ENCODE measurements around the gene LOXHD1.

- TF ChIP-seq, protein P1, sequence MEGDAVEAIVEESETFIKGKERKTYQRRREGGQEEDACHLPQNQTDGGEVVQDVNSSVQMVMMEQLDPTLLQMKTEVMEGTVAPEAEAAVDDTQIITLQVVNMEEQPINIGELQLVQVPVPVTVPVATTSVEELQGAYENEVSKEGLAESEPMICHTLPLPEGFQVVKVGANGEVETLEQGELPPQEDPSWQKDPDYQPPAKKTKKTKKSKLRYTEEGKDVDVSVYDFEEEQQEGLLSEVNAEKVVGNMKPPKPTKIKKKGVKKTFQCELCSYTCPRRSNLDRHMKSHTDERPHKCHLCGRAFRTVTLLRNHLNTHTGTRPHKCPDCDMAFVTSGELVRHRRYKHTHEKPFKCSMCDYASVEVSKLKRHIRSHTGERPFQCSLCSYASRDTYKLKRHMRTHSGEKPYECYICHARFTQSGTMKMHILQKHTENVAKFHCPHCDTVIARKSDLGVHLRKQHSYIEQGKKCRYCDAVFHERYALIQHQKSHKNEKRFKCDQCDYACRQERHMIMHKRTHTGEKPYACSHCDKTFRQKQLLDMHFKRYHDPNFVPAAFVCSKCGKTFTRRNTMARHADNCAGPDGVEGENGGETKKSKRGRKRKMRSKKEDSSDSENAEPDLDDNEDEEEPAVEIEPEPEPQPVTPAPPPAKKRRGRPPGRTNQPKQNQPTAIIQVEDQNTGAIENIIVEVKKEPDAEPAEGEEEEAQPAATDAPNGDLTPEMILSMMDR (IDR thresholded peaks at IDR 0.05), result peak; percentile 72 to 79 (median 76)
- no peak for TF ChIP-seq POLR2AphosphoS5 (IDR thresholded peaks at IDR 0.05)
Observed at GRCh38 chr18:46481048-46481846, 175.8 kb downstream of the LOXHD1 start.
